K562 (cell line): ENCODE measurements around the gene LSM14B. TPM values are rescaled to one million over a fixed set of nuclear protein-coding genes. Genes with fewer than 3 reads are reported as not detected.

Experiments
- CEBPG ChIP-seq, 3 experiments: fragments of 200-800 bp in 1 of 3; sonication (Bioruptor generic) in 1 of 3; sonication (generic) in 1 of 3; formaldehyde crosslinking in 1 of 3; IDR thresholded peaks in 2 of 3; conservative IDR thresholded peaks in 1 of 3; 2 replicates each; pipeline versions ENCODE4 v1.6.1 to v1.8.0; 2016 to 2022; ENCODE audit warnings: missing compliant biosample characterization in 2 of 3, missing genetic modification characterization in 2 of 3, mild to moderate bottlenecking in 1 of 3, missing genetic modification reagents in 1 of 3
- DPF2 ChIP-seq: fragments of 450-650 bp; IDR thresholded peaks from 2 replicates; pipeline ENCODE4 v1.6.1; 2016
- GATAD2B ChIP-seq: fragments of 450-650 bp; IDR thresholded peaks from 2 replicates; pipeline ENCODE4 v1.6.1; 2017; ENCODE audit warnings: mild to moderate bottlenecking, borderline replicate concordance
- JUND ChIP-seq, 2 experiments: IDR thresholded peaks; 2 replicates in 1 of 2; 3 replicates in 1 of 2; pipeline ENCODE4 v1.6.1; 2011; ENCODE audit warnings: borderline replicate concordance in 2 of 2, low read depth in 2 of 2, low read length in 2 of 2, improper control_type of control experiment in 1 of 2, missing biosample characterization in 1 of 2, missing genetic modification characterization in 1 of 2, missing genetic modification reagents in 1 of 2
- SMARCA4 ChIP-seq: fragments of 450-650 bp; IDR thresholded peaks from 2 replicates; pipeline ENCODE4 v1.6.1; 2016
- YBX1 ChIP-seq: fragments of 450-650 bp; IDR thresholded peaks from 2 replicates; pipeline ENCODE4 v1.7.1; 2016; ENCODE audit warnings: mild to moderate bottlenecking
- polyA plus RNA-seq, 8 experiments: library from polyadenylated mRNA; depleted of rRNA in 4 of 8; stranded (reverse) in 5 of 8; unstranded in 3 of 8; fragments of >200 nt; fragmentation: Nextera tagmentation in 2 of 8; fragmentation: Illumina TruSeq in 1 of 8; extraction: Ambion mirVana in 2 of 8; extraction: Trizol in 1 of 8; gene quantifications; 2 replicates each; pipeline versions ENCODE4 v1.2.1 to v1.2.3, GENCODE V29; 2011 to 2014; ENCODE audit warnings: inconsistent platforms in 1 of 8, missing spikeins in 1 of 8
- total RNA-seq, 7 experiments: library from RNA; depleted of rRNA in 6 of 7; stranded (reverse); fragments of >200 nt in 6 of 7; fragmentation: Illumina TruSeq in 2 of 7; extraction: Trizol in 2 of 7; gene quantifications; 2 replicates each; pipeline versions ENCODE4 v1.2.1 to v1.2.3, GENCODE V29; 2011 to 2021; ENCODE audit warnings: low replicate concordance in 1 of 7
- TF ChIP-seq, protein P1 (sequence below): fragments of 450-650 bp; IDR thresholded peaks from 2 replicates; pipeline ENCODE4 v1.6.1; 2016; ENCODE audit warnings: low read depth

LSM14B gene
- total and polyA plus RNA-seq, 9 of the 15 experiments (the other 6 are each of a cell fraction or from before 2014, with no cell fraction given), result 0.66 to 36.0 (median 20.2) TPM

DNA sequence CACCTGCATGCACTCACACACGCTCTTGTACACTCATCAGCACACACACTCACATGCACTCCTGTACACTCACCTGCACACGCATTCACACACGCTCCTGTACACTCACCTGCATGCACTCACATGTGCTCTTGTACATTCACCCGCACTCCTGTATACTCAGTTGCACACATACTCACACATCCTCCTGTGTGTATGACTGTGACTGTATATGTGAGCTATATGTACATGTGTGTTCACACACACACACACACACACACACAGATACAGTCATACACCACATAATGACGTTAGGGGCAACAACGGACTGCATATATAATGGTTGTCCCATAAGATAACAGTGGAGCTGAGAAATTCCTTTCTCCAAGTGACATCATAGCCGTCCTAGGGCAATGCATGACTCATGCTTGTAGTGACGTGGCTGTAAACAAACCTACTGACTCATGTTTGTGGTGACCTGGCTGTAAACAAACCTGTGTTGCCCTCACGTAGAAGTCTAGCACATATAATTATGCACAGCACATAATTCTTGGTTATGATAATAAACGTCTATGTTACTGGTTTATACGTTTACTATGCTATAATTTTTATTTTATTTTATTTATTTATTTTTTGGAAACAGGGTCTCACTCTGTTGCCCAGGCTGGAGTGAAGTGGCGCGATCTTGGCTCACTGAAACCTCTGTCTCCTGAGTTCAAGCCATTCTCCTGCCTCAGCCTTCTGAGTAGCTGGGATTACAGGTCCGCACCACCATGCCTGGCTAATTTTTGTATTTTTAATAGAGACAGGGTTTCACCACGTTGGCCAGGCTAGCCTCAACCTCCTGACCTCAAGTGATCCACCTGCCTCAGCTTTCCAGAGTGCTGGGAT lies 33.8 kb upstream of the LSM14B start (continued):
- TF ChIP-seq GATAD2B (no peak), YBX1 (no peak), SMARCA4 (peak; percentile 79), JUND (IDR thresholded peaks at IDR 0.05; ENCODE audit: borderline replicate concordance, low read depth, low read length) (peak; percentile 99), JUND (tag; IDR thresholded peaks at IDR 0.05; ENCODE audit: borderline replicate concordance, low read depth, low read length) (peak; percentile 100), CEBPG (CRISPR knock-in tag; IDR thresholded peaks at IDR 0.05) (peak; percentile 61; the same call in 1 of the 2 replicates), CEBPG (tag; conservative IDR thresholded peaks at IDR 0.05 in 1 of 2, IDR thresholded peaks at IDR 0.05 in 1 of 2) (peak in 1 of 2 experiments; percentile 63; a peak in 1 of 4 replicates), DPF2 (peak; percentile 79)
- TF ChIP-seq, protein P1, sequence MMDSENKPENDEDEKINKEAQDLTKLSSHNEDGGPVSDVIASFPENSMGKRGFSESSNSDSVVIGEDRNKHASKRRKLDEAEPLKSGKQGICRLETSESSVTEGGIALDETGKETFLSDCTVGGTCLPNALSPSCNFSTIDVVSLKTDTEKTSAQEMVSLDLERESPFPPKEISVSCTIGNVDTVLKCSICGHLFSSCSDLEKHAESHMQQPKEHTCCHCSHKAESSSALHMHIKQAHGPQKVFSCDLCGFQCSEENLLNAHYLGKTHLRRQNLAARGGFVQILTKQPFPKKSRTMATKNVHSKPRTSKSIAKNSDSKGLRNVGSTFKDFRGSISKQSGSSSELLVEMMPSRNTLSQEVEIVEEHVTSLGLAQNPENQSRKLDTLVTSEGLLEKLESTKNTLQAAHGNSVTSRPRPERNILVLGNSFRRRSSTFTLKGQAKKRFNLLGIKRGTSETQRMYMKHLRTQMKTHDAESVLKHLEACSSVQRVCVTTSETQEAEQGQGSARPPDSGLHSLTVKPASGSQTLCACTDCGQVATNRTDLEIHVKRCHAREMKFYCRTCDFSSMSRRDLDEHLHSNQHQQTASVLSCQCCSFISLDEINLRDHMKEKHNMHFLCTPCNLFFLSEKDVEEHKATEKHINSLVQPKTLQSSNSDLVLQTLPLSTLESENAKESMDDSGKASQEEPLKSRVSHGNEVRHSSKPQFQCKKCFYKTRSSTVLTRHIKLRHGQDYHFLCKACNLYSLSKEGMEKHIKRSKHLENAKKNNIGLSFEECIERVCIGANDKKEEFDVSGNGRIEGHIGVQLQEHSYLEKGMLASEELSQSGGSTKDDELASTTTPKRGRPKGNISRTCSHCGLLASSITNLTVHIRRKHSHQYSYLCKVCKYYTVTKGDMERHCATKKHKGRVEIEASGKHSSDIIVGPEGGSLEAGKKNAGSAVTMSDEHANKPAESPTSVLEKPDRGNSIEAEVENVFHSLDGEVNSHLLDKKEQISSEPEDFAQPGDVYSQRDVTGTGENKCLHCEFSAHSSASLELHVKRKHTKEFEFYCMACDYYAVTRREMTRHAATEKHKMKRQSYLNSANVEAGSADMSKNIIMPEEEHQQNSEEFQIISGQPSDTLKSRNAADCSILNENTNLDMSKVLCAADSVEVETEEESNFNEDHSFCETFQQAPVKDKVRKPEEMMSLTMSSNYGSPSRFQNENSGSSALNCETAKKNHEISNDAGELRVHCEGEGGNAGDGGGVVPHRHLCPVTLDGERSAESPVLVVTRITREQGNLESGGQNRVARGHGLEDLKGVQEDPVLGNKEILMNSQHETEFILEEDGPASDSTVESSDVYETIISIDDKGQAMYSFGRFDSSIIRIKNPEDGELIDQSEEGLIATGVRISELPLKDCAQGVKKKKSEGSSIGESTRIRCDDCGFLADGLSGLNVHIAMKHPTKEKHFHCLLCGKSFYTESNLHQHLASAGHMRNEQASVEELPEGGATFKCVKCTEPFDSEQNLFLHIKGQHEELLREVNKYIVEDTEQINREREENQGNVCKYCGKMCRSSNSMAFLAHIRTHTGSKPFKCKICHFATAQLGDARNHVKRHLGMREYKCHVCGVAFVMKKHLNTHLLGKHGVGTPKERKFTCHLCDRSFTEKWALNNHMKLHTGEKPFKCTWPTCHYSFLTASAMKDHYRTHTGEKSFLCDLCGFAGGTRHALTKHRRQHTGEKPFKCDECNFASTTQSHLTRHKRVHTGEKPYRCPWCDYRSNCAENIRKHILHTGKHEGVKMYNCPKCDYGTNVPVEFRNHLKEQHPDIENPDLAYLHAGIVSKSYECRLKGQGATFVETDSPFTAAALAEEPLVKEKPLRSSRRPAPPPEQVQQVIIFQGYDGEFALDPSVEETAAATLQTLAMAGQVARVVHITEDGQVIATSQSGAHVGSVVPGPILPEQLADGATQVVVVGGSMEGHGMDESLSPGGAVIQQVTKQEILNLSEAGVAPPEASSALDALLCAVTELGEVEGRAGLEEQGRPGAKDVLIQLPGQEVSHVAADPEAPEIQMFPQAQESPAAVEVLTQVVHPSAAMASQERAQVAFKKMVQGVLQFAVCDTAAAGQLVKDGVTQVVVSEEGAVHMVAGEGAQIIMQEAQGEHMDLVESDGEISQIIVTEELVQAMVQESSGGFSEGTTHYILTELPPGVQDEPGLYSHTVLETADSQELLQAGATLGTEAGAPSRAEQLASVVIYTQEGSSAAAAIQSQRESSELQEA, result no peak
